Measurements from ENCODE around the gene SUN1. TPM values are rescaled to one million over a fixed set of nuclear protein-coding genes. Genes with fewer than 3 reads are reported as not detected.
"Not testable (repeated sequence)": the region's sequence is repeated elsewhere in the genome, so short reads cannot be mapped to it uniquely, and the experiment has no call there.

Gene SUN1
- total RNA-seq, 4 donors from 2014 or later = 139 to 624 (median 446) TPM

DNA sequence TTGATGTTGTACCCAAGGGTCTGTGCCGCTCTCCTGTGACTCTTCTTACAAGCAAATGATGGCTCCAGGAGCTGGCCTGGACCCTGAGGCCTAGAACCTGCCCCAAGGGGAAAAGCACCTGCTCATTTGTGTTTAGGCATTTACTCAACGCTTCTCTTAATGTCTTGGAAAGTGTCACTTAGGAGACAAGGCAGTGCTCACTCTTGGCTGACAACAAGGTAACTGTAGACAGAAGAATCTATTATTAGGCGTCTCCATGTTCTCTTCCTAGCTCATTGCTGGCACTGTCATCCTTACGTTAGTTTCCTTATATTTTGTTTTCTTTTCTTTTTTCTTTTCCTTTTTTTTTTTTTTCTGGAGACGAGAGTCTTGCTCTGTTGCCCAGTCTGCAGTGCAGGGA is 38.1 kb upstream of the SUN1 start:
- no peak for DNase-seq
- Histone ChIP-seq H3K9me3 (no peaks in the 10 kb centered on the region), H3K27me3 (no peaks in the 10 kb centered on the region), H3K4me3 (no peak overlapping the region), H3K36me3 (no peaks in the 10 kb centered on the region), H3K27ac (no peak overlapping the region), H3K4me1 (peaks cover 0 to 5% of the 10 kb centered on the region in 2 donors)
- intact Hi-C loops (cut with DNase I; ENCODE audit: low total_unique reads) = no loop called here
- TF ChIP-seq CTCF (IDR thresholded peaks at IDR 0.05) = no peak
- no peak for TF ChIP-seq POLR2A (IDR thresholded peaks at IDR 0.05)

- H3K27me3 ChIP-seq = no peaks in the 10 kb centered on the region
- H3K4me1 ChIP-seq = peaks cover 0 to 5% of the 10 kb centered on the region in 2 donors
- no peak overlapping the region for H3K4me3 ChIP-seq
- no peaks in the 10 kb centered on the region for H3K36me3 ChIP-seq
- H3K27ac ChIP-seq = no peak overlapping the region
- TF ChIP-seq POLR2A (IDR thresholded peaks at IDR 0.05) (no peak), CTCF (IDR thresholded peaks at IDR 0.05) (no peak)
- no peaks in the 10 kb centered on the region for H3K9me3 ChIP-seq
- no peak for DNase-seq
- intact Hi-C loops (cut with DNase I; ENCODE audit: low total_unique reads) = no loop called here
These were observed 37.5 kb upstream of the SUN1 start for GRCh38 chr7:794671-795329.

DNA sequence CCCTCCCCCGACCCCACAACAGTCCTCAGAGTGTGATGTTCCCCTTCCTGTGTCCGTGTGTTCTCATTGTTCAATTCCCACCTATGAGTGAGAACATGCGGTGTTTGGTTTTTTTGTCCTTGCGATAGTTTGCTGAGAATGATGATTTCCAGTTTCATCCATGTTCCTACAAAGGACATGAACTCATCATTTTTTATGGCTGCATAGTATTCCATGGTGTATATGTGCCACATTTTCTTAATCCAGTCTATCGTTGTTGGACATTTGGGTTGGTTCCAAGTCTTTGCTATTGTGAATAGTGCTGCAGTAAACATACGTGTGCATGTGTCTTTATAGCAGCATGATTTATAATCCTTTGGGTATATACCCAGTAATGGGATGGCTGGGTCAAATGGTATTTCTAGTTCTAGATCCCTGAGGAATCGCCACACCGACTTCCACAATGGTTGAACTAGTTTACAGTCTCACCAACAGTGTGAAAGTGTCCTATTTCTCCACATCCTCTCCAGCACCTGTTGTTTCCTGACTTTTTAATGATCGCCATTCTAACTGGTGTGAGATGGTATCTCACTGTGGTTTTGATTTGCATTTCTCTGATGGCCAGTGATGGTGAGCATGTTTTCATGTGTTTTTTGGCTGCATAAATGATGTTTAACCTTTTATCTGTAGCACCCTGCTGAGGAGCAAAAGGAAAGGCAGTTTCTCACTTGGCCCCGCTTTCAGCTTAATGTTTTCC is 35.7 kb upstream of the SUN1 start:
- peak overlapping the region; percentile 88 to 91 for H3K27ac ChIP-seq
- H3K4me1 ChIP-seq; intact Hi-C loops (cut with DNase I; ENCODE audit: low total_unique reads); H3K27me3 ChIP-seq; DNase-seq; H3K36me3 ChIP-seq; H3K9me3 ChIP-seq; H3K4me3 ChIP-seq: not testable (repeated sequence)

GRCh38 chr7:798921-799470 is 33.3 kb upstream of the SUN1 start:
- Histone ChIP-seq H3K27ac (peak overlapping the region in 1 of 2 donors; percentile 91), H3K4me3 (no peak overlapping the region), H3K9me3 (no peaks in the 10 kb centered on the region), H3K27me3 (no peaks in the 10 kb centered on the region), H3K4me1 (peaks cover 5 to 7% of the 10 kb centered on the region in 2 donors), H3K36me3 (no peaks in the 10 kb centered on the region)
- intact Hi-C loops (cut with DNase I; ENCODE audit: low total_unique reads) = no loop called here
- DNase-seq = no peak
- TF ChIP-seq CTCF (IDR thresholded peaks at IDR 0.05) (no peak), POLR2A (IDR thresholded peaks at IDR 0.05) (no peak)

DNA sequence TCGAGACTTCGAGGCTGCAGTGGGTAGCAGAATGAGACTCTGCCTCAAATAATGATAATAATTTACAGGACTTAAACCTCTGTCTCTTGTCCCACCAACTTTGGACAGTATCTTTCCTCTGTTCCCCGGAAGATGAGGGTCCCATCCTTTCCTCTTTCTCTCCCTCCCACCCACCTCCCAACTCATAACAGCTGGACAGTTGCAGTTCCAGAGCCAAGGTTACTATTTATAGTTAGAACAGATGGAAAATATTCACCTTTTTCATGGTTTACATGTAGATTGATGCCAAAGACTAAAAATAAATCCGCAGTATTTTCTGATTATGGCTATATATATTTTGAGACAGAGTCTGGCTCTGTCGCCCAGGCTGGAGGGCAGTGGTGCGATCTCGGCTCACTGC is 31.6 kb upstream of the SUN1 start:
- H3K27ac ChIP-seq = peak overlapping the region; percentile 33 to 69
- H3K36me3 ChIP-seq = no peaks in the 10 kb centered on the region
- H3K4me1 ChIP-seq = peaks cover 5 to 7% of the 10 kb centered on the region in 2 donors
- H3K4me3 ChIP-seq = no peak overlapping the region
- H3K27me3 ChIP-seq = no peaks in the 10 kb centered on the region
- no peak for DNase-seq
- H3K9me3 ChIP-seq = no peaks in the 10 kb centered on the region
- intact Hi-C loops (cut with DNase I; ENCODE audit: low total_unique reads) = no loop called here
- TF ChIP-seq CTCF (IDR thresholded peaks at IDR 0.05) (no peak), POLR2A (IDR thresholded peaks at IDR 0.05) (no peak)

GRCh38 chr7:801351-801750 is 30.9 kb upstream of the SUN1 start:
- DNase-seq; intact Hi-C loops (cut with DNase I; ENCODE audit: low total_unique reads): not testable (repeated sequence)
- H3K27ac ChIP-seq = peak overlapping the region; percentile 68 to 69

More at GRCh38 chr7:801351-801750, 30.9 kb upstream of the SUN1 start:
- H3K36me3 ChIP-seq, H3K4me3 ChIP-seq, H3K9me3 ChIP-seq, H3K4me1 ChIP-seq, H3K27me3 ChIP-seq: not testable (repeated sequence)

All from uterus (tissue), 4 donors.